ENCODE data around the gene TBL1X.

TBL1X gene

DNA sequence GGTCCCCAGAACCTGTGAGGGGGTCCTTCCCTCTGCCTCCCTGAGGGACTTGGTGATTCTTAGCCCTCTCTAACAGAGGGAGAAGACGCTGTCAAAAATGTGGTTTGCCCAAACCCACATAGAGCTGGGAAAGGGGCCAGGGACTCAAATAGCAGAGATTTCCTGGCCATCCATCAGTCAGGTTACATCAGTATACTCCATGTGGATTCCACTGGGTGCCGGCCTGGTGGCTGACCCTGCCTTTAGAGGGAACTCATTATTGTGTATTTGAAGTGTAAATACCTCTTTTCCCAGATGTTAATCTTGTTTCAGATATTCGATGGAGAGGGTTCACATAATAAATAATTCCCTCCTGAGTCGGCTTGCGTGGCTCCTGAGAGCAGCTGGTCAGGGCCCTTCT lies 130.3 kb downstream of the TBL1X start:
- DNase-seq = no peak

DNA sequence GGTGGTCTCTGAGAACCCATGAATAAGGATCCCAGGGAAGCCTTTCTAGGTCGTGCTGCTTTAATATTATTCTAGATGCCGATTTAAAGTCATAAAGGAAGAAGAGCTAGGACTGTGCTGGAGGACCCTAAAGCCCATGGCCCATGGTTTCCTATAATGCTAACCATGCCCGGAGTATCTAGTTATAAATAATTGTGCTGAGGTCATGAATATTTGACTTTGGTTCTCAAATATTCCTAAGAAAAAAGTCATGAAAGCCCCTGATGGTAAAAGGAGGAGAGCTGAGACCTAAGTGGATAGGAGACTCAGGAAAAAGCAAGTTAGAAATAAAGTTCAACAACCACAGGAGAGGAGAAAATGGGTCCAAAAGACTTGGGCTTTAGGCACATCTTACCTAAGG lies 132.0 kb downstream of the TBL1X start:
- no peak for DNase-seq

DNA sequence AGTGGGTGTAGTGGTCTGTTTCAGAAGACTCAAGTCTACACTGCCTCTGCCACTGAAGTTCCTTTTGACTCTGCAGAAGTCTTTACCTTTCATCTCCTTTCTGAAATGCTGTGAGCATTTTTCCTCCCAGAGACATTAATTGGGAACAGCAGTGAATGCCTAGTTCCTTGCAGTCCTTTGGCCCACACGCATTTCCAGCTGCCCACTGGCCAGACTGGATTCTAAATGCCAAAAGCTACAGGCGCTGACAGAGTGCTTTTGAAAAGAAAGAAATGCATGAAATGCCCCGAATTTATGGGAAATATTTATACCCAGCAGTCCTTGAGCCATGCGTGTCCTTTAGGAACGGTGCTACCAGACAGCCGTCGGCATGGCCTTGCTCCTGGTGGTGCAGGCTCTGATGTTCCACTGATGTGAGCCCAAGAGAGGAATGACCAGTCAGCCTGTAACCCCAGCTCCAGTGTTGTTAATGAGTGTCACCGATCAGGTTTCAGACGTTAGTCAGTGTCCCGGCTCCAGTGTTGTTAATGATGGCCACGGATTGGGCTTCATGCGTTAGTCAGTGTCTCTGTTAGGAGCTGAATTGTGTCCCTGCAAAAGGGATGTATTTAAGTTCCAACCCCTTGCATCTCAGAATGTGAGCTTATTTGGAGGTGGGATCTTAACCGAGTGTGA lies 132.6 kb downstream of the TBL1X start:
- DNase-seq = no peak

DNA sequence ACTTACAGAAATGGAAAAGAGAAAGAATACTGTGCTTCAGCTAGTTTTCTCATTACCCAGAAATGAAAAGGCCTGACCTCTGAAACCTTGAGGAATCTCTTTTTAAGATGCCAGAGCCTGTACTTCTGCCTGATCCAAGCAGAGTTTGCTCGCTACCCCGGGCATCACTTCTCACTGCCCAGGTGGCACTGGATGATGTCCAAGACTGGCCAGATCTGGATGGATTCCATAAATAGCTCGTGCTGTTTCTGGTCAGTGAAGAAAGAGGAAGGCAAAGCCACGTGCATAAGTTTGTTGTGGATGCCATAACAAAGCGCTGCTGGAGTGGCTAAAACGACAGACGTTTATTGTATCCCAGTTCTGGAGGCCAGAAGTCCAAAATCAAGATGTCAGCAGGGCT lies 133.5 kb downstream of the TBL1X start:
- DNase-seq = no peak

DNA sequence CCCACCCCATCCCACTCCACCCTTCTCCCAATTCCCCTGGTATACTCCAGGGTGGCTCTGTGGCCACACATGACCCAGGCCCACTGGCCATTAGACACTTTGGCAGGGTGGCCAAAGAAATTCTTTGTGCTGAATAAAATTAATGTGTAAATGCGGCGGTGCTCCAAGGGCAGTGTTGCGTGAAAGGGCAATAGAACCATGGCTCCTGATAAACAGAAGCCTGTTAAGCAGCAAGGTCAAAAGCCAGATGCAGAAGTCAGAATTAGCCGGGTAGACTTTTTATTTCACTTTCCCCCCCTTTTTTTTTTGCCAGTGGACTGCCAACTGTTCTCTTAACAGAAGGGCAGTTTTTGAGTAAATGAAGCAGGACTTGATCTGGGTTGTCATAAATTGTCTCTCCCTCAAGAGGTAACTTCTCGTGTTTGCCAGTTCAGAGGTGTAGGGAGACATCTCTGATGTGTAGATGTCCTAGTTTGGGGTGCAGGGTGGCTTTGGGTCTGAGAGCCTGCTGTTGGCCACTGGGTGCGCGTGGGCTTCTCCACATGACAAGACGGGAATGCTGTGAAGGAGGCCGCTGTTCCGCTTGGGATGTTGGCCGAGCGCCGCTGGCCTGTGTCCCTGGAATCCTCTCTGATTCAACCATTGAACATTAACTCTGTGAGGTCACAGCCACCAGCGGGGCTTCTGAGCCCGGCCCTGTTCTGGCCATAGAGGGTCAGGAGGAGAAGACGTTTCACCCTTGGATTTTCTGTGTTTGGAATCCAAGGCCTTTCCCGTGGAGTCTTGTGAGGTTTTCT lies 139.5 kb downstream of the TBL1X start:
- DNase-seq = no peak

DNA sequence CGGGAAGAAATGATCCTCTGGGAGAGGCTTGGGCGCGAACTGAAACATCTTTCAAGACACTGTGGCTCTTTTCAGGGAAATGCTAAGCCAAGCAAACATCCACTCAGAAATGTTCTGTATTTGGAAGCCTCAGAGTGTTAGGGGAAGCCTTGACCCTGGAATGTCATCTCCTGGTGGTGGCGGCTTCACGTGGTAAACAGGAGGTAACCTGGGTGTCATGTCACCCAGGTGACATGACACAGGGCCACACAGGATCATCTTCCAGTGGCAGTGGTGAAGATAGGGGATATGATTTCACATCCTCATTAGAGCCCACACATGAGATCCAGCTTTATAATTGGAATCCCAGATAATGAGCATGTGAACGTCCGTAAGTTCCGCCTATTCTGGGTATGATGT lies 140.0 kb downstream of the TBL1X start:
- no peak for DNase-seq

DNA sequence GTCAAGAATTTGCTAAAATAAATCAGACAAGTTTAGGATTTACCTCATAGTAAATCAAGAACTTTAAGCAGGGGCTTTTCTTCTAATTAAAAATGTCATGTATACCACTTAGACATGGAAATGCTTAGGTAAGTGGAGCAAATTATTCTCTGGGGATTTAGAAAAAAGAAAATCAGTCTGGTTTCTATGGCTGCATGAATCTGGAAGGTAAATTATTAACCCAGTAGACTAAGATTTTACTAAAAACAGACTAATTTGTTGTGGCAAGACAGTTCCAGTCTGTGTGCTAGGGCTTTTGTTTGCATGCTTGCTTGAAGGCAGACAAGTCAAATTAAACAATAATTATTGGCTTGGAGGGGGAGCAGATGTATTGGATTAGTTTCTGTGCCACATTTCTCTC lies 140.6 kb downstream of the TBL1X start:
- no peak for DNase-seq

DNA sequence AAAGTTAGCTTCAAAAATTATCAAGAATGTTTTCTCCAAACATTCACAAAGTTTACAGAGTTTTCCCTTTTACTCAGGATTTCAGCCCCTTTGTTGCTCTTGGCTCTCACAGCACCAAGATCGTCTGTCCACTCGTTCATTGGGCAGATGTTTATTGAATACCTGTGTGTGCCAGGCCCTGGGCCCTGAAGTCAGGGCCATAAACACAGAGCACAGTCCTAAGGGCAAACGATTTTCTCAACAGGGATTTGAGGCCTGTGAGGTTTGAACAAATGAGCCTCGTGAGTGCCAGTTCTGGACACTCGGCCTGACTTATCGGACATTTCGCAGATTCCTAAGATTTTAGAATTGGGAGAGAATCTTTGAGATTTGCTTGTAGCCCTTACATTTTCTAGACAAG lies 142.1 kb downstream of the TBL1X start:
- DNase-seq = no peak

DNA sequence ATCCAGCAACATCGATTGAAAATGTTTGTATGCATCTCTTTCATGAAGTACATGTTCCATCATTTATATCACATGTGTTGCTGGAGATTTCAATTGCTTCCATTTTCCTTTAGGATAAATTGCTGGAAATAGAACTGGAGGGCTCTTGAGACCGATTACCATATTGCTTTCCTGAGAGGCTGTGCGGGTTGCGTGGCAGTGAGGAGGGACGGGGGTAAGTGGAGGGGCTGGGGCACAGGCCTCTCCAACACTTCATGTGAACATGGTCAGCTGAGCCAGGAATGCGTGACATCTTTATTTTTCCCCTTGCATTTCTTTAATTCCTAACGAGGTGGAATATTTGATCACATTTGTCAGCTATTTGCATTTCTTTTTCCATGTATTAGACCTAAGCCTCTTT lies 144.6 kb downstream of the TBL1X start:
- no peak for DNase-seq

DNA sequence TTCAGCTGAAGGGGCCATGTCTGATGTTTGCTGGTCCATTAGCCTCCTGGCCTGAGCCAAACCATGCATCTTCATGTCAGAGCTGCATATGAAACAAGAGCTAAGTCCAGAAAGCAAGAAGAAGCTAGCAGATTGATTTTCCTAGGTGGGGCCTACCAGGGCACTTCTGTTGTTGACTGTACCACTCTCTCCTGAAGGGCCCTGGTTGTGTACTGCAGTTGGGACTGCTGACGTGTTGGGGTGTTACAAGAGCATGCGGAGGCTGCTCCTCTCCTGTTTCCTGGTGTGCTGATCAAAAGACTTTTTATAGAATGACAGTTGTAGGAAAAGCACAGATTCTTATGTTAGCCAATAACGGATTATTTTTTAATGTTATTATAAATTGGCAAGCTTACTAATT lies 145.1 kb downstream of the TBL1X start:
- no peak for DNase-seq

DNA sequence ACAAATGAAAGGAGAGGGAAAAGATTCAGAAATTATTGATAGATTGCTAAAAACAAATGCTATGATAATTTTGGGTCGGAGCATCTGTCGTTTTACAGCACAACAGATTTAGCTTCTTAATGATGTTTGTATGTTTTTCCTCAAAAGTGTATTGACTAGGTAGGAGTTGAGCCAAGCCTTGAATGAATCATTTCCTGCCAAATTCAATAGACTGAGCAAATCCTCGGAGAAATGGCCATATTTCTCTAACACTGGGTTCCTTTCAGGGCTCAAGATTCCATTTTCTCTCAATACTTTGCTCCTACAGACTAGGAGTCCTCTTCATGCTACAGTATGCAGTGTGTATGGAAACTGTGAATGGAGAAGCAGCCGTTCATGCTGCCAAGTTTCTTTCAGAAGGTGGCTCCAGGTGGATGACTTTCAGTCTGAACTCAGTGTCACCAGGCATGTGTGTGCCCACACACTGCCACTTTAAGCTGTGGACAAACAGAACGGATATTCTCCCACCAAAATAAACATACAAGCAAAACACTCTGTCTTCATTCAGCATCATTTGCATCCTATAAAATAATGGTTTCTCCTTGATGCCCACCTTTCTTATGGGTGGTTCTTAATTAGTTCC lies 146.0 kb downstream of the TBL1X start:
- no peak for DNase-seq

DNA sequence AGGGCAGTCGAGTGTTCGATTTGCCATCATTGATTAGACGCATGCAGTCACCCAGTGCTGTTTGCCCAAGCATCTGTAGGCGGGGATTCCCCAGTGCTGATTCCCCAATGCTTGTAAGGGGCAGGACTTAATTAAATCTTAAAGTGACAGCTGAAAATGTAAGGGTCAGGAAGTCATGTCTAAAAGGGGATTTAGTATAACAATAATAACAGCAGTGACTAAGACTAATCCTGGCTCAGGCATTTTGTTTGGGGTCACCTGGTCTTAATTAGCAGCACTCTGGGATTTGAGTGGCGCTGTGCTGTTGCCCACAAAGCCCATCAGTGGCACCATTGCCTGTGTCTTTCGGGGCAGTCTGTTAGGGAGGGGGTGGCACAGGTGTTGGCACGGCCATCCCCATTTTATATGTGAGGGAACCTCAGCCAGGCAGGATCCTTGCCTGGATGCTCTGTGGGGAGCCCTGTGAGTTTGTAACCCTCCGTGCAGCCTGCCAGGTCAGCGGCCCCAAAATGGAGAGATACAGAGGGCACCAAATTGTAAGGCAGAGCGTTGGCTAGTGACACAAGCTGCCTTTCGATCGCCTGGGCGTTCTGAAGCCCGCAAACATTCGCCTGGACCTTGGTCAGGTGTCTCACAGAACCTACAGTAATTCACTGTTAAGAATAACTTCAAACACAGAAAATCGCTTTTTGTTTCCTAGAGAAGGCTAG lies 146.7 kb downstream of the TBL1X start:
- DNase-seq = no peak

DNA sequence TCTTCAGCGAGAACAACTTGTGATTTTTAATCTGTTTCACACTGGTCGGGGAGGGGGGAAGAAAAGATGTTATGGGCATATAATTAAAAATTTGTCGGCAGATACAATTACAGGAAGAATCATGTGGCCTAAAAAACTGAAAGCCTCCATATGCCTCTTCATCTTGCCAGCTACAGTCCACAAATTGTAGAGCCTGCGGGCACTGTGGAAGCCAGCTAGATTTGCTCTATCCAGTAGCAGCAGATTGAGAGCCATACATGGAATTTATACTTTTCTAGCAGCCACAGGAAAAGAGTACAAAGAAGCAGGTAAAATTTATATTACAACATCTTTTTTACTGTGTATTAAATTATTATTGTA lies 147.3 kb downstream of the TBL1X start:
- DNase-seq = no peak

DNA sequence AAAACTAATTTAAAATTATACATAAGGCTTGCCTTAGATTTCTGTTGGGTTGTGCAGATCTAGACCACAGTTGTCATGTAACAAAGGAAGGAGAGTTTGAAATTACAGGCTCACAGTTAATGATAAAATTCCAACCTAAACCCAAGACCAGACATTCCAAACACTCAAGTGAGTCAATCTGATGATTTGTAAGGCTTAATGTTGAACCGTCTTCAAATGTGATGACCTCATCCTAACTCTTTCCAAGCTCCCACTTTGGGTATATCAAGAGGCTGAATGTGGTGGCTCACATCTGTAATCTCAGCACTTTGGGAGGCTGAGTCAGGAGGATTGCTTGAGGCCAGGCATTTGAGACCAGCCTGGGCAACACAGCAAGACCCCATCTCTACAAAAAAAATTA lies 149.2 kb downstream of the TBL1X start:
- no peak for DNase-seq

DNA sequence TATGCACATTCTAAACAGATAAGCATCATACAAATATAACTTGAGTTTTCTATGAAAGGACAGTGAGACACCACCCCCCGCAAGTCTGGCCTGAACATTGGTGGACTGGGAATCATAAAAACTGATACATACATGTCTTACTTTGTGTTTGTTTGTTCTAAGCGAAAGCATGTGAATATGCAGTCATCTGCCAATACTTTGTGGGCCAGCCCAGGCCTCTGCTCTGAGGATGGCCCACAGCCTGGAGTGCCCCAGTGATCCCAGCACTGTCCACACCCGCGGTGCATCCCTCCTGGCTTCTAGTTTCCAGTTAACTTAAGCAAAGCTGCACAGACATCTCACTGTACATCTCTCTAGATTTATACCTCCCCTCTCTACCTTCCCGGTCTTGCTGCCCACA lies 154.3 kb downstream of the TBL1X start:
- DNase-seq = no peak

DNA sequence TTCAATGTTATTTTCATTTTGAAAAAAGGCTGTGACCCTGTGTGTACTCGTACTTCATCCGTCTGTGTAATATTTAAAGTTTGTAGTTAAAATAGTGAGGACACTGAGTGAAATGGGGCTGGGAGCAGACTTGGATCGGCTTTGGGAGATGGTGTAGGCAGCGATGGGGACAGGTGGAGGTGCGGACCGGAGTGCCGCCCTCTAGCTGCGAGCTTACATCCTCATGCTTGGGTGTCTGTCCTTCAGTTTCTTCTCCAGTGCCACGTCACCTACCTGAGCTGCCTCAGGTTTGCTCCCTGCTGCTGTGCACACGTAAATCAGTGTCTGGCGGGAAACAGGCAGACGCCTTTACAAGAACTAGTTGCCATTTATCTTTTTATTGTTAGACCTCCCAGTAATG lies 154.7 kb downstream of the TBL1X start:
- no peak for DNase-seq

DNA sequence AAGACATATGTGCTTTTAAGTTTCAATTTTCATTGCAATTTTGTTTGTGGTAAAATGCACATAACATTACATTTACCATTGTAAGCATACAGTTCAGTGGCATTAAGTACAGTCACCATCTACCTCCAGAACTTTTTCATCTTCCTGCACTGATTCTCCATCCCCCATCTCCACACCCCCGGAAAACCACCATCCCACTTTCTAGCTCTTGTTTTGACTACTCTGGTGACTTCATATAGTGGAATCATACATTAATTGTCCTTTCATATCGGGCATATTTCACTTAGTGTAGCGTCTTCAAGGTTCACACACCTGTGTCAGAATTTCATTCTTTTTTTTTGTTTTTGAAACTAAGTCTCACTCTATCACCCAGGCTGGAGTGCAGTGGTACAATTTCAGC lies 157.3 kb downstream of the TBL1X start:
- no peak for DNase-seq

DNA sequence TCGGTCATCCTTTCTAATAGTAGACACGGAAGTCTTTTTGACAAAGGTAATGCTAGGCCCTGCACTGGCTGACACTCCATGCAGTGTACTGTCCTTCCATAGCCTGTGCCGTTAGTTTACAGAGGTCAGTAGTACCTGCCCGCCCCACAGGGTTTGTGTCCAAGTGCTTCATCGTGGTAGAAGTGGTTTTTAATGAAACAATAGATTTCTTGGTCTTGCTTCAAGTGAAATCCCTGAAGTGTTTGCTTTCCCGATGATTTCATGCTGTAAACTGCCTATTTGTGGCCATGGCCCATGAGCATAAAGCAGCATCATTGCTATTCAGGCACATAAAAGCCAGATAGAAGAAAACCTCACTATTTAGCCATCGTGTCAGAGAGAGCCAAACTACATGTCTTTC lies 161.5 kb downstream of the TBL1X start:
- no peak for DNase-seq

DNA sequence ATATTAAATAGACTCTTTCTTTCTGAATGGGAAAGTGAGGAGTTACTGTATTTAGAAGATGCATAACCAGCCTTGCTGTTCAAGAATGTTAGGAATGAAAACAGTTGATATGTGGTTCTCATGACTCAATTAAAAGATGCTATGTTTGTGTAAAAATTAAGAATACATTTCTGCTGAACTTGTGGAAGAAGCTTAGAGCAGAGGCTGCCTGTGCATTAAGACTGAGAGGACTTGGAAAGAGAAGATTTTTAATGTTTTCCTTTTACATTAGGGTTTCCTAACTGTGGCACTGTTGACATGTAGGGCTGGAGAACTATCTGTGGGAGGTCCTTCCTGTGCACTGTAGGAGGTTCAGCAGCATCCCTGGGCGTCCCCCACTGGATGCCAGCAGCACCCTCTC lies 163.1 kb downstream of the TBL1X start:
- DNase-seq = no peak

DNA sequence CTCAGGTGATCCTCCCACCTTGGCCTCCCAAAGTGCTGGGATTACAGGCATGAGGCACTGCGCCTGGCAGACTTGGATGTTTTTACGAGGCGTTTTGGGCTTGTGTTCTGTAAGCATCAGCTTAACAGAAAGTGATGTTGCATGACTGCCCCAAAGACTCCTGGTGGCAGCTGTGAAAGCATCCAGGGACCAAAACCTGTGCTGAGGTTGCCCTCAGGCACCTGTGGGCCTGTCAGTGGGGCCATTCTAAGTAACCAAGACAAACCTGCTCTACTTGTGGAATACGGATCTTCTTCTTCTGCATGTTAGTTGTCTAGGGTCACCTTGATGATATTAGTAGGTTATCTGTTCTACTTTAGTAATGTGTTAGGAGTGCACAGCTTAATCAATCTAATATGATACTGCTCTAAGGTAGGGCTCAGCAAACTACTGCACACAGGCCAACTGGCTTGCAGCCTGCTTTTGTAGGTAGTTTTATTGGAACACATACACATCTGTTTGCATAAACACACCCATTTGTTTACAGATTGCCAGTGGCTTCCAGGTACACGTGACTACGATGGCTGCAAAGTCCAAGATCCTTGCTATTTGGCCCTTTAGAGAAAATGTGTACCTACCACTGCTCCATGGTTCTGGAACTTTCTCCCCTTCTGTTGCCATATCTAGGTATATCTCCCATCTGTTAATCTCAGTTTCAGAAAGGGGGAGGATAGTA lies 164.1 kb downstream of the TBL1X start:
- DNase-seq = no peak

DNA sequence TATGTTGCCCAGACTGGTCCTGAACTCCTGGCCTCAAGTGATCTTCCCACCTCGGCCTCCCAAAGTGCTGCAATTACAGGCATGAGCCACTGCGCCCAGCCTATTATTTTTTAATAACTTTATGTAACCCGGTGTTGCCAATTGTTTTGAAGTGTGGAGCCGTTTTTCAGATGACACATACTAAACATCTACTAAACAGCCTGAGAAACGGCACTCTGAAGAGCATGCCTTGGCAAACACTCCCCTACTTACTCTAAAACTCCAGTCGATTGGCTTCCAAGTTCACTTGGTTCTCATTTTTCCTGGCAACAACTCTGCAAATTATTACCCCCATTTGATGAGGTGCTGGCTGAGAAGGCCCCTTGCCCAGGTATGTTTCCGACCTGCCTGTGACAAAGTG lies 169.7 kb downstream of the TBL1X start:
- DNase-seq = no peak

DNA sequence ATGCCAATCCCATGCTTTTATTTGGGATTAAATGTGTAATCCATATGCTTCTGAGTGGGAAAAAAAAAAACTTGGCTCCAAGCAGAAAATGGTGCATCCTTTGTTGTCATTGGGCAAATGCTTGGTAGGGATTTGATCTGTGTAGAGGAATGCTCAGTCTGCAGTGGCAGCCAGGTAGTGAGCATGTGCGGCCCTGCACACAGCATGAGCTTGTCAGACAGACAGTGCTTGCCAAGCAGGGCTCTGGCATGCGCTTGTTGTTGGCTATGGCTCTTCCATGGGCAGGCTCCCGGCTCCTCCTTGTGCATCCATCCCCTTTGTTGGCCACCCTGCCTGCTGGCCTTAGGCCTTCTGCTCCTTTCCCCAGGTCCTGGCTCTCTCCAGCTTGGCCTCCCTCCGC lies 170.5 kb downstream of the TBL1X start:
- no peak for DNase-seq

DNA sequence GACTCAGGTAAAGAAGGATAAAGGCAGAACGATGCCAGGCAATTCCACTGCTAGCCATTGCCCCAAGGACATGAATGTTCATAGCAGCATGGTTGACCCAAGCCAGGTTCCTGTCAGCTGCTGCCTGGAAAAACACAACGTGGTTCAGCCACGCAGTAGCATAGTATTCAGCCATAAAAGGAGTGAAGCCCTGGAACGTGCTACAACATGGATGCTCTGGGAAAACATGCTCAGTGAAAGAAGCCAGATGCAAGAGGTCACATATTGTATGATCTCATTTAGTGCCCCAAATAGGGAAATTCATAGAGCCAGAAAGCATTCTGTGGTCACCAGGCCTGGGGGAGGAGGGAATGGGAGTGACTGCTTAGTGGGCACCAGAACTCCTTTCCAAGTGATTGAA lies 170.9 kb downstream of the TBL1X start:
- no peak for DNase-seq

Data from NCI-H1436 (cell line).